Measurements from ENCODE around the gene LGALS7.
"Not testable (repeated sequence)": the region's sequence is repeated elsewhere in the genome, so short reads cannot be mapped to it uniquely, and the experiment has no call there.

LGALS7 gene

DNA sequence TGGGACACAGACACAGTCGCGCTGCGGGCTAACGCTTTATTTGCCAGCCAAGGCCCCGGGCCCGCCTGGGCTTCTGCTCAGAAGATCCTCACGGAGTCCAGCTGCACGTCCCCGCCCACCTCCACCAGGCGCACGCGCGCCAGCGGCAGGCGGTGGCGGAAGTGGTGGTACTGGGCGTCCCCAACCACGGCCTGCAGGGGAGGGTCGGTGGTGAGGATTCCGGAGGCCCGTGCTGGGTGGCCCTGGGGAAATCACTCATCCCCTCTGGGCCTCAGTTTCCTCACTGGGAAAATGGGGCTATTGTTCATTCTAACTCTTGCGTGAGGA is 2.4 kb downstream of the LGALS7 start:
- not testable (repeated sequence) for H3K4me3 Mint-ChIP-seq, H3K4me1 Mint-ChIP-seq, H3K27me3 Mint-ChIP-seq, H3K27ac Mint-ChIP-seq, H3K36me3 Mint-ChIP-seq, DNase-seq, H3K9me3 Mint-ChIP-seq
- ATAC-seq (replicated peaks) = peak; percentile 82 to 84

DNA sequence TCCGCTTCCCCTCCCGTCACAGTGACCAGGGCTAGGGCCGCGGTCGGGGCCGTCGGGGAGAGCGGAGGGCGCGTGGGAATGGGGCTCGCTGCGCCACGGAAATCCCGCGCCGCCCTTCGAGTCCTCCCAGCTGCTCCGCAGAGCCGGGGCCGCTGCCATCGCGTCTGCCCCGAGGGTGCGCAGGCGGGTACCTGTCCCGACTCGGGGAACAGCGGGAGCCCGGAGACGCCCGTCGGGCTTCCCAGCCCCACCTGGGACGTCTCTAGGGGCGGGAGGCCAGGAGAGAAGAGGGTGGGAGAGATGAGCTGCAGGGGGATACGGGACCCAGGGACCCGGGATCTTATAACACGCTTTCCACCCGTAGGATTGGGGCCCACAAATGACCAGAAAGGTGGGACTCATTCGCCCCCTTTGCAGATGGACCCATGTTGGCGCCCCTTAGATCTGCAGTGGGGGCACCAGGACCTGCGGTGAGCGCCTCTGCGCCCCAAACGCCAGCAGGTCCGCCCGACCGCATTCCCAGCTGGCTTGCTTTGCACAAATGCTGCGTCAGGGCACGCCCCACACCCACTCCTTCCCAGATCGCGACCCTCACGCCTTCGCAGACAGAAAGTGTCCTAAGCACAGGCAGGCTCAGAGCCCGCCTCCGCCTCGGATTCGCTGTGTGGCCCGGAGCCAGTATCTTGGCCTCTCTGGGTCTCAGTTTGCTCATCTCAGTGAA is 2.9 kb downstream of the LGALS7 start:
- DNase-seq, H3K36me3 Mint-ChIP-seq, H3K4me1 Mint-ChIP-seq, H3K27me3 Mint-ChIP-seq, H3K27ac Mint-ChIP-seq, H3K9me3 Mint-ChIP-seq: not testable (repeated sequence)
- ATAC-seq (replicated peaks) = peak; percentile 17 to 22
- peak overlapping the region; percentile 75 to 83 for H3K4me3 Mint-ChIP-seq

- DNase-seq (peak; percentile 84), ATAC-seq (replicated peaks) (peak; percentile 87 to 93)
- Mint-ChIP-seq H3K27me3 (no peaks in the 10 kb centered on the region), H3K27ac (peak overlapping the region; percentile 90), H3K9me3 (no peaks in the 10 kb centered on the region), H3K4me3 (peak overlapping the region; percentile 75 to 83), H3K36me3 (no peaks in the 10 kb centered on the region), H3K4me1 (peaks cover 4 to 7% of the 10 kb centered on the region in 2 donors)
These were observed 3.6 kb downstream of the LGALS7 start for GRCh38 chr19:38769635-38770211.

DNA sequence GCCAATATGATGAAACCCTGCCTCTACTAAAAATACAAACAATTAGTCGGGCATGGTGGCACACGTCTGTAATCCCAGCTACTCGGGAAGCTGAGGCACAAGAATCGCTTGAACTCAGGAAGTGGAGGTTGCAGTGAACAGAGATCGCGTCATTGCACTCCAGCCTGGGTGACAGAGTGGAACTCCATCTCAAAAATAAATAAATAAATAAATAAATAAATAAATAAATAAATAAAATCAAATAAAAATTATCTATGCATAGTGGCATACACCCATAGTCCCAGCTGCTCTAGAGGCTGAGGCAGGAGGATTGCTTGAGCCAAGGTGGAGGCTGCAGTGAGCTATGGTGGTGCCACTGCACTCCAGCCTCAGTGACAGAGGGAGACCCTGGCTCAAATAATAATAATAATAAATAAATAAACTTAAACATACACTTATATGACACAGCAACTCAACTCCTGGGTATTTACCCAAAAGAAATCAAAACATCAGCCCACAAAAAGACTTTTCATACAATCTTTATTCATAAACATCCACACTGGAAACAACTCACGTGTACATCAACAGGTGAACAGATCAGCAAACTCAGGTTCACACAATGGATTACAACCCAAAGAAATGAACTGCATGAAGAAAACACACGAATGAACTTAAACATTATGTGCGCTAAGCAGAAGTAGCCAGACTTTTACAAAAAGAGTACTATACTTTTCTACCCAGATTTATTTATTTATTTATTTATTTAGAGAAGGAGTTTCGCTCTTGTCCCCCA is 6.9 kb downstream of the LGALS7 start:
- no peak overlapping the region for H3K4me3 Mint-ChIP-seq

GRCh38 chr19:38765214-38765613 is 8.1 kb downstream of the LGALS7 start:
- Mint-ChIP-seq H3K27ac (no peak overlapping the region), H3K36me3 (no peaks in the 10 kb centered on the region), H3K27me3 (no peaks in the 10 kb centered on the region), H3K9me3 (no peaks in the 10 kb centered on the region), H3K4me1 (peaks cover 9 to 13% of the 10 kb centered on the region in 2 donors), H3K4me3 (no peak overlapping the region)
- no peak for DNase-seq
- no peak for ATAC-seq (replicated peaks)

More for the DNA sequence above, 6.9 kb downstream of the LGALS7 start:
- Mint-ChIP-seq H3K9me3 (no peaks in the 10 kb centered on the region), H3K4me1 (peaks cover 9 to 13% of the 10 kb centered on the region in 2 donors), H3K27me3 (no peaks in the 10 kb centered on the region), H3K27ac (no peak overlapping the region), H3K36me3 (no peaks in the 10 kb centered on the region)
- ATAC-seq (replicated peaks) = no peak
- DNase-seq = no peak

DNA sequence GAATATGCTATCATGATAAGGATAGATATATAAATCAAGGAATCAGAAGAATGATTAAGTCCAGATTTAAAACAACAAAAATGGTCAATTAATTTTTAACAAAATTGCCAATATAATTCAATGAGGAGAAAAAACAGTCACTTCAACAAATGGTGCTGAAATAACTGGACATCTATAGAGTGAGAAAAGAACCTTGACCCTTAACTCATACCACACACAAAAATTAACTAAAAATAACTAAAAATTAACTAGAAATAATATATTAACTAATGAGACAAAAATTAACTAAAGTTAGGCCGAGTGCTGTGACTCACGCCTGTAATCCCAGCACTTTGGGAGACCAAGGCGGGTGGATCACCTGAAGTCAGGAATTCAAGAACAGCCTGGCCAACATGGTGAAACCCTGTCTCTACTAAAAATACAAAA is 9.5 kb downstream of the LGALS7 start:
- Mint-ChIP-seq H3K27ac (no peak overlapping the region), H3K4me3 (no peak overlapping the region), H3K36me3 (no peaks in the 10 kb centered on the region), H3K9me3 (no peaks in the 10 kb centered on the region), H3K4me1 (peaks cover 5 to 7% of the 10 kb centered on the region in 2 donors), H3K27me3 (no peaks in the 10 kb centered on the region)
- ATAC-seq (replicated peaks) = no peak
- DNase-seq = no peak

GRCh38 chr19:38761884-38762389 is 11.4 kb downstream of the LGALS7 start:
- not testable (repeated sequence) for H3K9me3 Mint-ChIP-seq; H3K36me3 Mint-ChIP-seq; H3K27me3 Mint-ChIP-seq; DNase-seq; H3K4me3 Mint-ChIP-seq; H3K27ac Mint-ChIP-seq; ATAC-seq (replicated peaks); H3K4me1 Mint-ChIP-seq

DNA sequence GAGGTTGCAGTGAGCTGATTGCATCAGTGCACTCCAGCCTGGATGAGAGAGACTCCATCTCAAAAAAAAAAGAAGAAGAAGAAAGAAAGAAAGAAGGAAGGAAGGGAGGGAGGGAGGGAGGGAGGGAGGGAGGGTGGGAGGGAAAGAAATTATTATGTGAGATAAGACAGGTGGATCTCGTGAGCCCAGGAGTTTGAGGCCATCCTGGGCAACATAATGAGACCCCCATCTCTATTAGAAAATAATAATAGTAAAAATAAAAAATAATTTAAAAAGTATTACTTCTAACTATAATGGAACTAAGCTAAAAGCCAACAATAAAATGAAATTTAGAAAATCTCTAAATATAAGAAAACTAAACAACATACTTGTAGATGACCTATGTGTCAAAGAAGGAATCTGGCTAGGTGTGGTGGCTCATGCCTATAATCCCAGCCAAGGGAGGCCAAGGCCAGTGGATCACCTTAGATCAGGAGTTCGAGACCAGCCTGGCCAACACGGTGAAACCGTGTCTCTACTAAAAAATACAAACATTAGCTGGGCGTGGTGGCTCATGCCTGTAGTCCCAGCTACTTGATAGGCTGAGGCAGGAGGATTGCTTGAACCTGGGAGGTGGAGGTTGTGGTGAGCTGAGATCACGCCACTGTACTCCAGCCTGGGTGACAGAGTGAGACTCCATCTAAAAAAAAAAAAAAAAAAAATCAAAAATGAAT is 12.4 kb downstream of the LGALS7 start:
- not testable (repeated sequence) for H3K27ac Mint-ChIP-seq; H3K9me3 Mint-ChIP-seq; ATAC-seq (replicated peaks); H3K4me3 Mint-ChIP-seq; H3K4me1 Mint-ChIP-seq; H3K36me3 Mint-ChIP-seq; H3K27me3 Mint-ChIP-seq; DNase-seq

- Mint-ChIP-seq H3K9me3 (no peaks in the 10 kb centered on the region), H3K4me1 (peaks cover 5 to 7% of the 10 kb centered on the region in 2 donors), H3K4me3 (no peak overlapping the region), H3K27me3 (no peaks in the 10 kb centered on the region), H3K36me3 (no peaks in the 10 kb centered on the region), H3K27ac (peak overlapping the region; percentile 33)
- ATAC-seq (replicated peaks) = no peak
- no peak for DNase-seq
These were observed 13.7 kb downstream of the LGALS7 start for GRCh38 chr19:38759590-38760003.

GRCh38 chr19:38754196-38754595 is 19.1 kb downstream of the LGALS7 start:
- not testable (repeated sequence) for H3K4me1 Mint-ChIP-seq; ATAC-seq (replicated peaks); H3K27me3 Mint-ChIP-seq; H3K27ac Mint-ChIP-seq; H3K36me3 Mint-ChIP-seq; DNase-seq; H3K4me3 Mint-ChIP-seq; H3K9me3 Mint-ChIP-seq

DNA sequence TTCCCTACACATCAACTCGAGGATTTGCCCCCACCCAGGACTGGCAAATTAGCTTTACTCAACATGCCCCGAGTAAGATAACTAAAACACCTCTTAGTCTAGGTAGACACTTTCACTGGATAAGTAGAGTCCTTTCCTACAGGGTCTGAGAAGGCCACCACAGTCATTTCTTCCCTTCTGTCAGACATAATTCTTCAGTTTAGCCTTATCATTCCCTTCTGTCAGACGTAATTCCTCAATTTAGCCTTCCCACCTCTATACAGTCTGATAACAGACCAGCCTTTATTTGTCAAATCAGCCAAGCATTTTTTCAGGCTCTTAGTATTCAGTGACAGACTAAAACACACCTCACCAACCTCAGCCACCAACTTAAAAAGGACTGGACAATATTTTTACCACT is 19.5 kb downstream of the LGALS7 start:
- not testable (repeated sequence) for H3K27me3 Mint-ChIP-seq; DNase-seq; H3K9me3 Mint-ChIP-seq; ATAC-seq (replicated peaks); H3K36me3 Mint-ChIP-seq; H3K4me3 Mint-ChIP-seq; H3K27ac Mint-ChIP-seq; H3K4me1 Mint-ChIP-seq

- H3K36me3 Mint-ChIP-seq = no peaks in the 10 kb centered on the region
- no peaks in the 10 kb centered on the region for H3K4me1 Mint-ChIP-seq
- H3K4me3 Mint-ChIP-seq = no peak overlapping the region
- ATAC-seq (replicated peaks) = no peak
- H3K27ac Mint-ChIP-seq = no peak overlapping the region
- H3K27me3 Mint-ChIP-seq = peaks cover 0 to 2% of the 10 kb centered on the region in 2 donors
- DNase-seq = no peak
- no peaks in the 10 kb centered on the region for H3K9me3 Mint-ChIP-seq
These were observed 28.0 kb downstream of the LGALS7 start for GRCh38 chr19:38745316-38745715.

- DNase-seq = no peak
- no peaks in the 10 kb centered on the region for H3K27me3 Mint-ChIP-seq
- H3K9me3 Mint-ChIP-seq = no peaks in the 10 kb centered on the region
- no peaks in the 10 kb centered on the region for H3K4me1 Mint-ChIP-seq
- no peak for ATAC-seq (replicated peaks)
- no peak overlapping the region for H3K4me3 Mint-ChIP-seq
- H3K27ac Mint-ChIP-seq = no peak overlapping the region
- H3K36me3 Mint-ChIP-seq = no peaks in the 10 kb centered on the region
These were observed 28.4 kb downstream of the LGALS7 start for GRCh38 chr19:38744874-38745273.

DNA sequence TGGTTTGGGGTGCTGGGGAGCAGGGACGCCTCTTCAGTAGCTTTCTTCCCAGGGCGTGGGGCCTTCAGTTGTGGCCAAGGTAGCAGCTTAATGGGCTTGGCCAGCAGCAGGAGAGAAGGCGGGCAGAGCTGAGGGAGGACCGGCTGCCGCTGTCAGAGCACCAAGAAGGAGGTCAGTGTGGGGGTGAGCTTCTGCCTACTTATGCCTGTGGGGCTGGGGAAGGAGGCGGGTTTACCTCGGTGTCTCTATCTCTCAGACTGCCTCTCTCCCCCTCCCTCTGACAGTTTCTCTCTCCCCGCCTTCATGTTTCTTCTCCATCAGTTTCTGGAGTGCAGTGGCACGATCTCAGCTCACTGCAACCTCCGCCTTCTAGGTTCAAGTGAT is 29.0 kb downstream of the LGALS7 start, which contains the start of gene CAPN12:
CAPN12 (minus strand) TSS at position 177 of the 384 bp plus-strand sequence. CDS start 309 bp downstream, outside the sequence.
- no peak for DNase-seq
- no peak within 1 kb of the TSS for H3K27ac Mint-ChIP-seq
- no peaks in the 10 kb centered on the region for H3K4me1 Mint-ChIP-seq
- H3K36me3 Mint-ChIP-seq = no peaks in the 10 kb centered on the region
- no peaks in the 10 kb centered on the region for H3K9me3 Mint-ChIP-seq
- no peaks in the 10 kb centered on the region for H3K27me3 Mint-ChIP-seq
- no peak within 1 kb of the TSS for H3K4me3 Mint-ChIP-seq
- ATAC-seq (replicated peaks) = no peak

Measured in stimulated activated naive B cell treated with anti-CD40 and anti-IgM and Interleukin-4, amounts not matched to agents 10 μg/mL and 1 μg/mL and 100 μg/mL, for 72 hours (primary cell).